HepG2 (cell line): ENCODE measurements around the gene CYP4F2. TPM values are rescaled to one million over a fixed set of nuclear protein-coding genes. Genes with fewer than 3 reads are reported as not detected.

Experiments used
- ATAC-seq: fragments of 200-7000 bp; cut with Tn5 transposase; 3 replicates; pipeline ENCODE4 v1.9.1; 2020; ENCODE audit warnings: mild to moderate bottlenecking, moderate library complexity
- BruUV-seq: library from RNA; stranded (reverse); fragments of 400-500 nt; replicated peaks from 2 replicates; lab custom pipeline; 2021; lab: Mats Ljungman, UMichigan
- CTCF ChIA-PET: fragments of 300-600 bp; formaldehyde crosslinking; extraction: SDS; loops from one replicate; lab custom pipeline; 2021; ENCODE audit warnings: low total read pairs, inconsistent platforms, low intra/inter-chr PET ratio; lab: Yijun Ruan, JAX
- POLR2A ChIA-PET: fragments of 350-600 bp; sonication (Branson Sonifier 250); formaldehyde crosslinking; loops from one replicate; lab custom pipeline; 2020; ENCODE audit warnings: antibody characterized with exemption, inconsistent platforms; lab: Yijun Ruan, JAX
- DNase-seq: peaks from one replicate; pipeline ENCODE4 v3.0.0-alpha.2; 2015; ENCODE audit warnings: low spot score
- FAIRE-seq: peaks from 3 replicates; lab custom pipeline; 2011; peaks lifted over from hg19 to GRCh38; lab: Jason Lieb, UNC
- H2AFZ ChIP-seq: one replicate; pipeline ENCODE4 v1.6.1; 2011; ENCODE audit warnings: low read length, inconsistent platforms
- H3K27ac ChIP-seq: fragments of 300-600 bp; 3 replicates; pipeline ENCODE4 v1.8.0; 2011; ENCODE audit warnings: mixed run types, mild to moderate bottlenecking, mixed read lengths, low read length, inconsistent platforms; ENCODE audit not compliant: insufficient read depth; ENCODE audit errors: extremely low read length
- H3K27me3 ChIP-seq, 2 experiments: fragments of 200-600 bp in 1 of 2; 2 replicates in 1 of 2; 3 replicates in 1 of 2; pipeline versions ENCODE4 v1.6.0 to v1.8.0; 2011; ENCODE audit warnings: low read length in 2 of 2, mild to moderate bottlenecking in 2 of 2, moderate library complexity in 2 of 2, inconsistent platforms in 1 of 2; ENCODE audit not compliant: insufficient read depth in 2 of 2, control insufficient read depth in 1 of 2
- H3K36me3 ChIP-seq, 2 experiments: fragments of 200-600 bp in 1 of 2; replicated peaks in 1 of 2; 2 replicates in 1 of 2; 3 replicates in 1 of 2; pipeline versions ENCODE4 v1.5.1 to v1.8.0; 2011; ENCODE audit warnings: low read length in 2 of 2, inconsistent platforms in 1 of 2; ENCODE audit not compliant: insufficient read depth in 2 of 2, control insufficient read depth in 1 of 2
- H3K4me1 ChIP-seq: 2 replicates; pipeline ENCODE4 v1.5.1; 2012; ENCODE audit warnings: low read length, inconsistent platforms; ENCODE audit not compliant: insufficient read depth
- H3K4me2 ChIP-seq: 2 replicates; pipeline ENCODE4 v1.6.0; 2011; ENCODE audit warnings: low read depth, low read length, inconsistent platforms
- H3K4me3 ChIP-seq, 3 experiments: fragments of 200-600 bp in 1 of 3; sonication (generic), shearing (Covaris generic) in 1 of 3; replicated peaks in 1 of 3; 2 replicates each; pipeline ENCODE4 v1.5.1; 2011 to 2016; ENCODE audit warnings: low read length in 3 of 3, inconsistent platforms in 2 of 3, low read depth in 2 of 3, mild to moderate bottlenecking in 2 of 3, control low read depth in 1 of 3, mixed read lengths in 1 of 3; ENCODE audit not compliant: insufficient read depth in 1 of 3
- H3K79me2 ChIP-seq: one replicate; pipeline ENCODE4 v1.6.1; 2011; ENCODE audit warnings: low read length, inconsistent platforms; ENCODE audit not compliant: insufficient read depth
- H3K9ac ChIP-seq: 2 replicates; pipeline ENCODE4 v1.6.0; 2011; ENCODE audit warnings: mild to moderate bottlenecking, low read depth, low read length, inconsistent platforms; ENCODE audit not compliant: insufficient read depth
- H3K9me3 ChIP-seq: 2 replicates; pipeline ENCODE4 v1.5.1; 2012; ENCODE audit warnings: mild to moderate bottlenecking, low read length
- H4K20me1 ChIP-seq: 2 replicates; pipeline ENCODE4 v1.6.0; 2011; ENCODE audit warnings: inconsistent platforms, mild to moderate bottlenecking, low read length, moderate library complexity; ENCODE audit not compliant: insufficient read depth
- DR1 ChIP-seq: sonication (generic); formaldehyde crosslinking; IDR thresholded peaks from 2 replicates; pipeline ENCODE4 v1.8.0; 2021; ENCODE audit warnings: mild to moderate bottlenecking, missing genetic modification reagents, inconsistent platforms
- GFI1 ChIP-seq: sonication (generic); formaldehyde crosslinking; IDR thresholded peaks from 2 replicates; pipeline ENCODE4 v1.5.0; 2020; ENCODE audit warnings: missing genetic modification reagents, mild to moderate bottlenecking, borderline replicate concordance
- HNRNPLL ChIP-seq: fragments of 200-400 bp; formaldehyde crosslinking; IDR thresholded peaks from 2 replicates; pipeline ENCODE4 v1.6.1; 2017; ENCODE audit warnings: mild to moderate bottlenecking, low read depth, low read length; ENCODE audit not compliant: poor library complexity, severe bottlenecking
- KMT2A ChIP-seq: sonication (generic); formaldehyde crosslinking; IDR thresholded peaks from 2 replicates; pipeline ENCODE4 v1.4.0; 2020; ENCODE audit warnings: missing genetic modification reagents
- NR3C1 ChIP-seq: sonication (generic); formaldehyde crosslinking; IDR thresholded peaks from 2 replicates; pipeline ENCODE4 v1.4.0; 2020; ENCODE audit warnings: missing genetic modification reagents
- TBX3 ChIP-seq: fragments of 450-650 bp; IDR thresholded peaks from 2 replicates; pipeline ENCODE4 v1.6.1; 2017; ENCODE audit warnings: antibody characterized with exemption, mild to moderate bottlenecking, inconsistent platforms, borderline replicate concordance
- TP53 ChIP-seq: sonication (generic); formaldehyde crosslinking; conservative IDR thresholded peaks from 2 replicates; pipeline ENCODE4 v1.4.0; 2020; ENCODE audit warnings: missing genetic modification reagents
- ZBTB21 ChIP-seq: sonication (generic); formaldehyde crosslinking; IDR thresholded peaks from 2 replicates; pipeline ENCODE4 v1.4.0; 2020; ENCODE audit warnings: missing genetic modification reagents
- ZEB1 ChIP-seq: IDR thresholded peaks from 2 replicates; pipeline ENCODE4 v1.6.1; 2012; ENCODE audit warnings: mild to moderate bottlenecking, low read depth, inconsistent platforms; ENCODE audit not compliant: insufficient replicate concordance
- ZFP82 ChIP-seq: sonication (generic); formaldehyde crosslinking; IDR thresholded peaks from 2 replicates; pipeline ENCODE4 v1.5.1; 2020; ENCODE audit warnings: mild to moderate bottlenecking, missing genetic modification reagents, borderline replicate concordance
- ZNF790 ChIP-seq: sonication (generic); formaldehyde crosslinking; IDR thresholded peaks from 2 replicates; pipeline ENCODE4 v1.8.0; 2022; ENCODE audit warnings: missing genetic modification reagents, mild to moderate bottlenecking, borderline replicate concordance
- WGBS: methylation state at CpG from one replicate; pipeline ENCODE4 v1.1.6; 2017; ENCODE audit warnings: low lambda C conversion rate; 5-methylcytosine and 5-hydroxymethylcytosine counted together
- in situ Hi-C: cut with HindIII; loops from 2 replicates; pipeline ENCODE4 v1.10.0; 2017; ENCODE audit warnings: low pct_unique_long_range_greater_than_20kb; ENCODE audit not compliant: extremely low pct_ligation_motif_present
- intact Hi-C: fragments of 100-400 bp; cut with micrococcal nuclease; formaldehyde crosslinking; loops from one replicate; pipeline ENCODE4 v1.10.0; 2022; ENCODE audit not compliant: unreplicated experiment
- polyA plus RNA-seq, 8 experiments: library from polyadenylated mRNA; depleted of rRNA in 3 of 8; stranded (reverse) in 7 of 8; unstranded in 1 of 8; fragments of >200 nt; fragmentation: Illumina TruSeq in 4 of 8; extraction: Trizol in 4 of 8; gene quantifications; 2 replicates each; pipeline versions ENCODE4 v1.2.1 to v1.2.3, GENCODE V29; 2011 to 2016; ENCODE audit warnings: low read depth in 4 of 8, missing spikeins in 1 of 8, mixed read lengths in 1 of 8; ENCODE audit not compliant: insufficient read depth in 1 of 8
- total RNA-seq, 5 experiments: library from RNA; depleted of rRNA; stranded (reverse); fragments of >200 nt; fragmentation: Illumina TruSeq; extraction: Trizol; gene quantifications; 2 replicates each; pipeline ENCODE4 v1.2.3, GENCODE V29; 2016; ENCODE audit warnings: low read depth in 1 of 5
- TF ChIP-seq, protein P1 (sequence below): sonication (generic); formaldehyde crosslinking; IDR thresholded peaks from 2 replicates; pipeline ENCODE4 v1.4.0; 2020; ENCODE audit warnings: missing genetic modification reagents
- TF ChIP-seq, protein P2 (sequence below): sonication (generic); formaldehyde crosslinking; IDR thresholded peaks from 2 replicates; pipeline ENCODE4 v1.4.0; 2020; ENCODE audit warnings: mild to moderate bottlenecking, missing genetic modification reagents
- TF ChIP-seq, protein P3 (sequence below): IDR thresholded peaks from 2 replicates; pipeline ENCODE4 v1.6.1; 2016; ENCODE audit warnings: missing compliant biosample characterization, missing genetic modification reagents, borderline replicate concordance
- TF ChIP-seq, protein P4 (sequence below): sonication (generic); formaldehyde crosslinking; IDR thresholded peaks from 2 replicates; pipeline ENCODE4; 2020; ENCODE audit warnings: missing genetic modification reagents, mild to moderate bottlenecking, borderline replicate concordance

Gene CYP4F2
- total and polyA plus RNA-seq, 2 of the 13 experiments (the other 11 are each of a cell fraction or from before 2014, with no cell fraction given): 3.7 to 3.9 TPM

DNA sequence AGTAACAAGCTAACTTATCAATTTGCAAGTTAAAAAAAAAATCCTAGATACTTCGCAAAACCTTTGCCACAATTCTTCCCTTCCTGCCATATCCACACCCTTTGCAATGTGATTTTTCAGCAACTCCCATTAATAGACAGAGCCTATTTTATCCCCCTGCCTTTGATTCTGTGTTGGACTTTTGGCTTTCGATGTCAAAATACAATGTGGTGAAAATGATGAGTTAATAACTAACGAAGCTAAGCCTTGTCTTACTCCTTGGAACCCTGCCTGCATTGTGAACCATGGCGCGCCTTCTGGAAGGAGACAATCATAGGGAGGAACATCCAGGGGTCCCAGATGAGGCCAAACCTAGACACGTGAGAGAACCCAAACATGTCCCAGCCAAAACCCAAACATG is 6.4 kb downstream of the CYP4F2 start:
- Histone ChIP-seq H3K27ac (no peak overlapping the region), H3K79me2 (no peaks in the 10 kb centered on the region), H3K9ac (no peak overlapping the region), H3K4me3 (no peak overlapping the region), H3K27me3 (no peaks in the 10 kb centered on the region), H3K4me2 (no peak overlapping the region), H3K9me3 (no peaks in the 10 kb centered on the region), H4K20me1 (no peaks in the 10 kb centered on the region), H3K36me3 (no peaks in the 10 kb centered on the region), H3K4me1 (peaks cover 16% of the 10 kb centered on the region), H2AFZ (no peak overlapping the region)
- WGBS: 73% methylated on average over 6 of the region's 6 CpGs
- DNase-seq (no peak), FAIRE-seq (no peak), ATAC-seq (no peak)
- TF ChIP-seq ZFP82 (CRISPR knock-in tag) (no peak), KMT2A (CRISPR knock-in tag) (no peak), ZEB1 (no peak), ZNF790 (CRISPR knock-in tag) (no peak), GFI1 (CRISPR knock-in tag) (no peak), TP53 (CRISPR knock-in tag) (no peak), HNRNPLL (no peak), ZBTB21 (no peak), NR3C1 (CRISPR knock-in tag) (no peak), TBX3 (no peak), DR1 (CRISPR knock-in tag) (no peak)
- TF ChIP-seq, protein P1, sequence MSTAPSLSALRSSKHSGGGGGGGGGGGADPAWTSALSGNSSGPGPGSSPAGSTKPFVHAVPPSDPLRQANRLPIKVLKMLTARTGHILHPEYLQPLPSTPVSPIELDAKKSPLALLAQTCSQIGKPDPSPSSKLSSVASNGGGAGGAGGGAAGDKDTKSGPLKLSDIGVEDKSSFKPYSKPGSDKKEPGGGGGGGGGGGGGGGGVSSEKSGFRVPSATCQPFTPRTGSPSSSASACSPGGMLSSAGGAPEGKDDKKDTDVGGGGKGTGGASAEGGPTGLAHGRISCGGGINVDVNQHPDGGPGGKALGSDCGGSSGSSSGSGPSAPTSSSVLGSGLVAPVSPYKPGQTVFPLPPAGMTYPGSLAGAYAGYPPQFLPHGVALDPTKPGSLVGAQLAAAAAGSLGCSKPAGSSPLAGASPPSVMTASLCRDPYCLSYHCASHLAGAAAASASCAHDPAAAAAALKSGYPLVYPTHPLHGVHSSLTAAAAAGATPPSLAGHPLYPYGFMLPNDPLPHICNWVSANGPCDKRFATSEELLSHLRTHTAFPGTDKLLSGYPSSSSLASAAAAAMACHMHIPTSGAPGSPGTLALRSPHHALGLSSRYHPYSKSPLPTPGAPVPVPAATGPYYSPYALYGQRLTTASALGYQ (CRISPR knock-in tag): no peak
- TF ChIP-seq, protein P2, sequence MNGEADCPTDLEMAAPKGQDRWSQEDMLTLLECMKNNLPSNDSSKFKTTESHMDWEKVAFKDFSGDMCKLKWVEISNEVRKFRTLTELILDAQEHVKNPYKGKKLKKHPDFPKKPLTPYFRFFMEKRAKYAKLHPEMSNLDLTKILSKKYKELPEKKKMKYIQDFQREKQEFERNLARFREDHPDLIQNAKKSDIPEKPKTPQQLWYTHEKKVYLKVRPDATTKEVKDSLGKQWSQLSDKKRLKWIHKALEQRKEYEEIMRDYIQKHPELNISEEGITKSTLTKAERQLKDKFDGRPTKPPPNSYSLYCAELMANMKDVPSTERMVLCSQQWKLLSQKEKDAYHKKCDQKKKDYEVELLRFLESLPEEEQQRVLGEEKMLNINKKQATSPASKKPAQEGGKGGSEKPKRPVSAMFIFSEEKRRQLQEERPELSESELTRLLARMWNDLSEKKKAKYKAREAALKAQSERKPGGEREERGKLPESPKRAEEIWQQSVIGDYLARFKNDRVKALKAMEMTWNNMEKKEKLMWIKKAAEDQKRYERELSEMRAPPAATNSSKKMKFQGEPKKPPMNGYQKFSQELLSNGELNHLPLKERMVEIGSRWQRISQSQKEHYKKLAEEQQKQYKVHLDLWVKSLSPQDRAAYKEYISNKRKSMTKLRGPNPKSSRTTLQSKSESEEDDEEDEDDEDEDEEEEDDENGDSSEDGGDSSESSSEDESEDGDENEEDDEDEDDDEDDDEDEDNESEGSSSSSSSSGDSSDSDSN: no peak
- TF ChIP-seq, protein P3, sequence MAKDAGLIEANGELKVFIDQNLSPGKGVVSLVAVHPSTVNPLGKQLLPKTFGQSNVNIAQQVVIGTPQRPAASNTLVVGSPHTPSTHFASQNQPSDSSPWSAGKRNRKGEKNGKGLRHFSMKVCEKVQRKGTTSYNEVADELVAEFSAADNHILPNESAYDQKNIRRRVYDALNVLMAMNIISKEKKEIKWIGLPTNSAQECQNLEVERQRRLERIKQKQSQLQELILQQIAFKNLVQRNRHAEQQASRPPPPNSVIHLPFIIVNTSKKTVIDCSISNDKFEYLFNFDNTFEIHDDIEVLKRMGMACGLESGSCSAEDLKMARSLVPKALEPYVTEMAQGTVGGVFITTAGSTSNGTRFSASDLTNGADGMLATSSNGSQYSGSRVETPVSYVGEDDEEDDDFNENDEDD (CRISPR knock-in tag): no peak
- TF ChIP-seq, protein P4, sequence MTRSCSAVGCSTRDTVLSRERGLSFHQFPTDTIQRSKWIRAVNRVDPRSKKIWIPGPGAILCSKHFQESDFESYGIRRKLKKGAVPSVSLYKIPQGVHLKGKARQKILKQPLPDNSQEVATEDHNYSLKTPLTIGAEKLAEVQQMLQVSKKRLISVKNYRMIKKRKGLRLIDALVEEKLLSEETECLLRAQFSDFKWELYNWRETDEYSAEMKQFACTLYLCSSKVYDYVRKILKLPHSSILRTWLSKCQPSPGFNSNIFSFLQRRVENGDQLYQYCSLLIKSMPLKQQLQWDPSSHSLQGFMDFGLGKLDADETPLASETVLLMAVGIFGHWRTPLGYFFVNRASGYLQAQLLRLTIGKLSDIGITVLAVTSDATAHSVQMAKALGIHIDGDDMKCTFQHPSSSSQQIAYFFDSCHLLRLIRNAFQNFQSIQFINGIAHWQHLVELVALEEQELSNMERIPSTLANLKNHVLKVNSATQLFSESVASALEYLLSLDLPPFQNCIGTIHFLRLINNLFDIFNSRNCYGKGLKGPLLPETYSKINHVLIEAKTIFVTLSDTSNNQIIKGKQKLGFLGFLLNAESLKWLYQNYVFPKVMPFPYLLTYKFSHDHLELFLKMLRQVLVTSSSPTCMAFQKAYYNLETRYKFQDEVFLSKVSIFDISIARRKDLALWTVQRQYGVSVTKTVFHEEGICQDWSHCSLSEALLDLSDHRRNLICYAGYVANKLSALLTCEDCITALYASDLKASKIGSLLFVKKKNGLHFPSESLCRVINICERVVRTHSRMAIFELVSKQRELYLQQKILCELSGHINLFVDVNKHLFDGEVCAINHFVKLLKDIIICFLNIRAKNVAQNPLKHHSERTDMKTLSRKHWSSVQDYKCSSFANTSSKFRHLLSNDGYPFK (CRISPR knock-in tag): no peak
- BruUV-seq: no TSS peak
- POLR2A ChIA-PET: no interaction called here
- CTCF ChIA-PET: no interaction called here
- intact Hi-C loops: no loop called here
- in situ Hi-C loops: no loop called here
